Measurements from ENCODE around the gene MS4A1. TPM values are rescaled to one million over a fixed set of nuclear protein-coding genes. Genes with fewer than 3 reads are reported as not detected.

The MS4A1 gene
- not detected for total RNA-seq

- Histone ChIP-seq H3K4me3 (no peak within 1 kb of the TSS), H3K36me3 (no peaks in the 10 kb centered on the region), H3K27me3 (no peaks in the 10 kb centered on the region), H3K9me3 (no peaks in the 10 kb centered on the region), H3K27ac (no peak within 1 kb of the TSS), H3K4me1 (no peaks in the 10 kb centered on the region)
- intact Hi-C loops (cut with DNase I): no loop called here
- DNase-seq (ENCODE audit: low spot score in 2 of 2): no peak
- no peak for TF ChIP-seq CTCF (IDR thresholded peaks at IDR 0.05)
Observed at GRCh38 chr11:60455531-60456042, at the start of gene MS4A1. Gene MS4A1 (plus strand): TSS chr11:60455847. CDS start chr11:60462375, 6,528 bp downstream.

- intact Hi-C loops (cut with DNase I): no loop called here
- Histone ChIP-seq H3K27me3 (no peaks in the 10 kb centered on the region), H3K36me3 (no peaks in the 10 kb centered on the region), H3K9me3 (no peaks in the 10 kb centered on the region), H3K4me1 (no peaks in the 10 kb centered on the region), H3K27ac (no peak overlapping the region), H3K4me3 (no peak overlapping the region)
- DNase-seq (ENCODE audit: low spot score in 2 of 2): no peak
- no peak for TF ChIP-seq CTCF (IDR thresholded peaks at IDR 0.05)
Observed at GRCh38 chr11:60420015-60420414, 35.6 kb upstream of the MS4A1 start.

- no peak for DNase-seq (ENCODE audit: low spot score in 2 of 2)
- no peak for TF ChIP-seq CTCF (IDR thresholded peaks at IDR 0.05)
- Histone ChIP-seq H3K27me3 (no peaks in the 10 kb centered on the region), H3K9me3 (no peaks in the 10 kb centered on the region), H3K4me3 (no peak overlapping the region), H3K27ac (no peak overlapping the region), H3K36me3 (no peaks in the 10 kb centered on the region), H3K4me1 (no peaks in the 10 kb centered on the region)
- intact Hi-C loops (cut with DNase I): no loop called here
Observed at GRCh38 chr11:60422609-60423008, 33.0 kb upstream of the MS4A1 start.

GRCh38 chr11:60428517-60428916, 27.1 kb upstream of the MS4A1 start:
- H3K9me3 ChIP-seq: no peaks in the 10 kb centered on the region
- no peak for TF ChIP-seq CTCF (IDR thresholded peaks at IDR 0.05)
- intact Hi-C loops (cut with DNase I): no loop called here
- DNase-seq (ENCODE audit: low spot score in 2 of 2): no peak
- no peaks in the 10 kb centered on the region for H3K27me3 ChIP-seq
- no peak overlapping the region for H3K27ac ChIP-seq
- H3K36me3 ChIP-seq: no peaks in the 10 kb centered on the region
- no peak overlapping the region for H3K4me3 ChIP-seq
- no peaks in the 10 kb centered on the region for H3K4me1 ChIP-seq

- no peaks in the 10 kb centered on the region for H3K36me3 ChIP-seq
- intact Hi-C loops (cut with DNase I): no loop called here
- no peak for TF ChIP-seq CTCF (IDR thresholded peaks at IDR 0.05)
- no peaks in the 10 kb centered on the region for H3K4me1 ChIP-seq
- H3K9me3 ChIP-seq: no peaks in the 10 kb centered on the region
- no peak within 1 kb of the TSS for H3K4me3 ChIP-seq
- H3K27ac ChIP-seq: no peak within 1 kb of the TSS
- DNase-seq (ENCODE audit: low spot score in 2 of 2): no peak
- H3K27me3 ChIP-seq: no peaks in the 10 kb centered on the region
Observed at GRCh38 chr11:60429272-60429671, 26.4 kb upstream of the MS4A1 start, which contains the start of gene MS4A5. Gene MS4A5 (plus strand): TSS chr11:60429572. CDS start chr11:60429675, 103 bp downstream.

GRCh38 chr11:60431251-60431650, 24.4 kb upstream of the MS4A1 start:
- Histone ChIP-seq H3K27me3 (no peaks in the 10 kb centered on the region), H3K27ac (no peak overlapping the region), H3K9me3 (no peaks in the 10 kb centered on the region), H3K4me3 (no peak overlapping the region), H3K4me1 (no peaks in the 10 kb centered on the region), H3K36me3 (no peaks in the 10 kb centered on the region)
- intact Hi-C loops (cut with DNase I): no loop called here
- DNase-seq (ENCODE audit: low spot score in 2 of 2): no peak
- TF ChIP-seq CTCF (IDR thresholded peaks at IDR 0.05): no peak
